22Rv1 (cell line): Measurements from ENCODE around the gene SRSF7.

Experiments
- CTCF ChIP-seq: fragments of 450-650 bp; IDR thresholded peaks from 2 replicates; pipeline ENCODE4 v1.5.1; 2017; ENCODE audit warnings: mild to moderate bottlenecking
- ZFX ChIP-seq: fragments of 450-650 bp; IDR thresholded peaks from 2 replicates; pipeline ENCODE4 v1.6.1; 2017; ENCODE audit warnings: antibody characterized with exemption, borderline replicate concordance

- no peak for TF ChIP-seq CTCF
- TF ChIP-seq ZFX: no peak
Measured at GRCh38 chr2:38733300-38733971, 17.7 kb downstream of the SRSF7 start.
